GM12878 (cell line): Measurements from ENCODE around the gene NFKBIZ.

ENCODE experiments used
- ATF2 ChIP-seq: IDR thresholded peaks from 2 replicates; pipeline ENCODE4 v1.6.1; 2012; ENCODE audit warnings: low read length, inconsistent platforms
- RB1 ChIP-seq: fragments of 450-650 bp; formaldehyde crosslinking; IDR thresholded peaks from 2 replicates; pipeline ENCODE4 v1.6.1; 2017; ENCODE audit warnings: mild to moderate bottlenecking, borderline replicate concordance

GRCh38 chr3:101823525-101823924, 25.8 kb upstream of the NFKBIZ start:
- TF ChIP-seq RB1, result no peak
- TF ChIP-seq ATF2, result no peak
